NOMO-1 (cell line): Measurements from ENCODE around the gene CASP1.

ENCODE experiments used
- DNase-seq, 2 experiments: peaks; one replicate each; lab custom pipeline; 2025; ENCODE audit not compliant: unreplicated experiment in 2 of 2; lab: John Stamatoyannopoulos, UW

The CASP1 gene

GRCh38 chr11:104995001-104995408 is 39.9 kb downstream of the CASP1 start:
- DNase-seq = no peak

GRCh38 chr11:104992781-104993180 is 42.2 kb downstream of the CASP1 start:
- DNase-seq = no peak

DNA sequence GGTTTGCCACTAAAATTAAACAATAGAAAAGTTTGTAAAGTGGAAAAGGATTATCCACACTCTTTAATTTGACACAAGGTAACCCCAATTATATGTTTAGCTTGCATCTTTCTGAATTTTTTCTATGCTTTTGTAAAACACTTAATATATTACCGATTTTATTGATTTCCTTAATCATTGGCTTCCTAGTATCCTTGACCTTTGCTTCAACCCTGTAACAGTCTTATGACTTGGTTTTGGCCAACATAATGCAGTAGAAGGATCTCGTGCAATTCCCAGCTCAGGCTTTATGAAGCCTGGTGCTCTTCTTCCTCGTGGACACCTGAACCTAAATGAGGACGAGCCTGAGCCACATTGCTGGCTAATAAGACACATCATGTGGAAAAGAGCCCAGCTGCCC is 43.0 kb downstream of the CASP1 start:
- DNase-seq = no peak

DNA sequence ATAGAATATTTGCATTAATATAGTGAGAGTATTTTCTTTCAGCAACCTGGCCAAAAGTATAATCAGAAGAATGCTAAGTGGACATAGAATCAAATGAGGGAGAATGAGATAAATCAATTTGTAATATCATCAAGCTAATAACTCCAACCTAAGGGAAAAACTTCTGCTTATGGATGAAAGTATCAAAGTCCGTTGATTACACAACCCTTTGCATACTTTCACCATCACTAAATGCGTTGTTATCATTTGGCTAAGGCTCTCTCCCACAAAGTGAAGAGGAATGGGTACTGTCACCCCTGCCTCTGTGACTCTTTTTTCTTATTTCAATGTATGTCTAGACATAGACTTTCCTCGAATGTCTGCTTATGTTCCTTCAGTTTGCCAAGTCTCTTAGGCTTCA is 50.1 kb downstream of the CASP1 start:
- DNase-seq = no peak

GRCh38 chr11:104979839-104980238 is 55.1 kb downstream of the CASP1 start:
- no peak for DNase-seq
